ENCODE results near the gene DNAJC25. TPM values are rescaled to one million over a fixed set of nuclear protein-coding genes. Genes with fewer than 3 reads are reported as not detected.

The DNAJC25 gene
- total and polyA plus RNA-seq, 2 of the 13 experiments (the other 11 are each of a cell fraction or from before 2014, with no cell fraction given): 5.7 to 10.2 TPM

DNA sequence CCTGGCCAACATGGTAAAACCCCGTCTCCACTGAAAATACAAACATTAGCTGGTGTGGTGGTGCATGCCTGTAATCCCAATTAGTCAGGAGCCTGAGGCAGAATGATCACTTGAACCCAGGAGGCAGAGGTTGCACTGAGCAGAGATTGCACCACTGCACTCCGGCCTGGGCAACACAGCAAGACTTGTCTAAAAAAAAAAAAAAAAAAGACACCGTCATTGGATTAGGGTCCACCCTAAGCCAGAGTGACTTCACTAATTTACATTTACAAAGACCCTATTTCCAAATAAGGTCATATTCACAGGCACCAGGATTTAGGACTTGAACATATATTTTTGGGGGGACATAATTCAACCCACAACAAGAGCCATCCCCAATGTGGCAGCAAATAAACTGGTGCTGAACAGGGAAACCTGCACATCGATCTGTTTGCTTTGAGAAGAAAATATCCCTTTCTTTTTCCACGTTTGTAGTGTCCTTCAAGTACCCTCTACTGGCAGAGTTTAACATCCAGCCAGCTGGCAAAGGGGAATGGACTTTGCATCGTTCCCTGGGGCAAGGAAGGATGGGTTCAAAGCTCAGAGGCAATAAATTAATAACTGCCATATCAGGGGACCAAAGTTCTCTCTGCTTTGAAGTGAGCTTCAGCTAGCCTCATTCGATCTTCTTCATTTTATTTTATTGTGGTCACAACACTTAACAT is 3.7 kb upstream of the DNAJC25 start (continued):
- TF ChIP-seq ASH2L (IDR thresholded peaks at IDR 0.05; ENCODE audit: insufficient read length, low read depth, low read length) (peak; percentile 42), MAZ (IDR thresholded peaks at IDR 0.05; ENCODE audit: borderline replicate concordance, low read depth, low read length) (no peak), MAZ (CRISPR knock-in tag; IDR thresholded peaks at IDR 0.05; ENCODE audit: low read depth) (no peak), ZFP36 (IDR thresholded peaks at IDR 0.05; ENCODE audit: borderline replicate concordance, low read depth, low read length, partially characterized antibody) (no peak), SCMH1 (CRISPR knock-in tag; IDR thresholded peaks at IDR 0.05; ENCODE audit: borderline replicate concordance) (no peak), ZNF589 (CRISPR knock-in tag; conservative IDR thresholded peaks at IDR 0.05) (no peak), SOX6 (IDR thresholded peaks at IDR 0.05) (no peak), SOX6 (CRISPR knock-in tag; IDR thresholded peaks at IDR 0.05) (no peak), HIVEP1 (CRISPR knock-in tag; IDR thresholded peaks at IDR 0.05) (no peak), STAG1 (CRISPR knock-in tag; IDR thresholded peaks at IDR 0.05) (peak; percentile 34; the same call in 1 of the 2 replicates)
- TF ChIP-seq, protein P1, sequence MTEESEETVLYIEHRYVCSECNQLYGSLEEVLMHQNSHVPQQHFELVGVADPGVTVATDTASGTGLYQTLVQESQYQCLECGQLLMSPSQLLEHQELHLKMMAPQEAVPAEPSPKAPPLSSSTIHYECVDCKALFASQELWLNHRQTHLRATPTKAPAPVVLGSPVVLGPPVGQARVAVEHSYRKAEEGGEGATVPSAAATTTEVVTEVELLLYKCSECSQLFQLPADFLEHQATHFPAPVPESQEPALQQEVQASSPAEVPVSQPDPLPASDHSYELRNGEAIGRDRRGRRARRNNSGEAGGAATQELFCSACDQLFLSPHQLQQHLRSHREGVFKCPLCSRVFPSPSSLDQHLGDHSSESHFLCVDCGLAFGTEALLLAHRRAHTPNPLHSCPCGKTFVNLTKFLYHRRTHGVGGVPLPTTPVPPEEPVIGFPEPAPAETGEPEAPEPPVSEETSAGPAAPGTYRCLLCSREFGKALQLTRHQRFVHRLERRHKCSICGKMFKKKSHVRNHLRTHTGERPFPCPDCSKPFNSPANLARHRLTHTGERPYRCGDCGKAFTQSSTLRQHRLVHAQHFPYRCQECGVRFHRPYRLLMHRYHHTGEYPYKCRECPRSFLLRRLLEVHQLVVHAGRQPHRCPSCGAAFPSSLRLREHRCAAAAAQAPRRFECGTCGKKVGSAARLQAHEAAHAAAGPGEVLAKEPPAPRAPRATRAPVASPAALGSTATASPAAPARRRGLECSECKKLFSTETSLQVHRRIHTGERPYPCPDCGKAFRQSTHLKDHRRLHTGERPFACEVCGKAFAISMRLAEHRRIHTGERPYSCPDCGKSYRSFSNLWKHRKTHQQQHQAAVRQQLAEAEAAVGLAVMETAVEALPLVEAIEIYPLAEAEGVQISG (CRISPR knock-in tag; IDR thresholded peaks at IDR 0.05): no peak
- TF ChIP-seq, protein P2, sequence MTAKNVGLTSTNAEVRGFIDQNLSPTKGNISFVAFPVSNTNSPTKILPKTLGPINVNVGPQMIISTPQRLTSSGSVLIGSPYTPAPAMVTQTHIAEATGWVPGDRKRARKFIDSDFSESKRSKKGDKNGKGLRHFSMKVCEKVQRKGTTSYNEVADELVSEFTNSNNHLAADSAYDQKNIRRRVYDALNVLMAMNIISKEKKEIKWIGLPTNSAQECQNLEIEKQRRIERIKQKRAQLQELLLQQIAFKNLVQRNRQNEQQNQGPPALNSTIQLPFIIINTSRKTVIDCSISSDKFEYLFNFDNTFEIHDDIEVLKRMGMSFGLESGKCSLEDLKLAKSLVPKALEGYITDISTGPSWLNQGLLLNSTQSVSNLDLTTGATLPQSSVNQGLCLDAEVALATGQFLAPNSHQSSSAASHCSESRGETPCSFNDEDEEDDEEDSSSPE (CRISPR knock-in tag; IDR thresholded peaks at IDR 0.05): no peak
- TF ChIP-seq, protein P3, sequence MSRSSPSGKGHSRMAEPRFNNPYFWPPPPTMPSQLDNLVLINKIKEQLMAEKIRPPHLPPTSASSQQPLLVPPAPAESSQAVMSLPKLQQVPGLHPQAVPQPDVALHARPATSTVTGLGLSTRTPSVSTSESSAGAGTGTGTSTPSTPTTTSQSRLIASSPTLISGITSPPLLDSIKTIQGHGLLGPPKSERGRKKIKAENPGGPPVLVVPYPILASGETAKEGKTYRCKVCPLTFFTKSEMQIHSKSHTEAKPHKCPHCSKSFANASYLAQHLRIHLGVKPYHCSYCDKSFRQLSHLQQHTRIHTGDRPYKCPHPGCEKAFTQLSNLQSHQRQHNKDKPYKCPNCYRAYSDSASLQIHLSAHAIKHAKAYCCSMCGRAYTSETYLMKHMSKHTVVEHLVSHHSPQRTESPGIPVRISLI (CRISPR knock-in tag; IDR thresholded peaks at IDR 0.05; ENCODE audit: borderline replicate concordance): peak; percentile 70; the same call in 1 of the 2 replicates
- TF ChIP-seq, protein P4, sequence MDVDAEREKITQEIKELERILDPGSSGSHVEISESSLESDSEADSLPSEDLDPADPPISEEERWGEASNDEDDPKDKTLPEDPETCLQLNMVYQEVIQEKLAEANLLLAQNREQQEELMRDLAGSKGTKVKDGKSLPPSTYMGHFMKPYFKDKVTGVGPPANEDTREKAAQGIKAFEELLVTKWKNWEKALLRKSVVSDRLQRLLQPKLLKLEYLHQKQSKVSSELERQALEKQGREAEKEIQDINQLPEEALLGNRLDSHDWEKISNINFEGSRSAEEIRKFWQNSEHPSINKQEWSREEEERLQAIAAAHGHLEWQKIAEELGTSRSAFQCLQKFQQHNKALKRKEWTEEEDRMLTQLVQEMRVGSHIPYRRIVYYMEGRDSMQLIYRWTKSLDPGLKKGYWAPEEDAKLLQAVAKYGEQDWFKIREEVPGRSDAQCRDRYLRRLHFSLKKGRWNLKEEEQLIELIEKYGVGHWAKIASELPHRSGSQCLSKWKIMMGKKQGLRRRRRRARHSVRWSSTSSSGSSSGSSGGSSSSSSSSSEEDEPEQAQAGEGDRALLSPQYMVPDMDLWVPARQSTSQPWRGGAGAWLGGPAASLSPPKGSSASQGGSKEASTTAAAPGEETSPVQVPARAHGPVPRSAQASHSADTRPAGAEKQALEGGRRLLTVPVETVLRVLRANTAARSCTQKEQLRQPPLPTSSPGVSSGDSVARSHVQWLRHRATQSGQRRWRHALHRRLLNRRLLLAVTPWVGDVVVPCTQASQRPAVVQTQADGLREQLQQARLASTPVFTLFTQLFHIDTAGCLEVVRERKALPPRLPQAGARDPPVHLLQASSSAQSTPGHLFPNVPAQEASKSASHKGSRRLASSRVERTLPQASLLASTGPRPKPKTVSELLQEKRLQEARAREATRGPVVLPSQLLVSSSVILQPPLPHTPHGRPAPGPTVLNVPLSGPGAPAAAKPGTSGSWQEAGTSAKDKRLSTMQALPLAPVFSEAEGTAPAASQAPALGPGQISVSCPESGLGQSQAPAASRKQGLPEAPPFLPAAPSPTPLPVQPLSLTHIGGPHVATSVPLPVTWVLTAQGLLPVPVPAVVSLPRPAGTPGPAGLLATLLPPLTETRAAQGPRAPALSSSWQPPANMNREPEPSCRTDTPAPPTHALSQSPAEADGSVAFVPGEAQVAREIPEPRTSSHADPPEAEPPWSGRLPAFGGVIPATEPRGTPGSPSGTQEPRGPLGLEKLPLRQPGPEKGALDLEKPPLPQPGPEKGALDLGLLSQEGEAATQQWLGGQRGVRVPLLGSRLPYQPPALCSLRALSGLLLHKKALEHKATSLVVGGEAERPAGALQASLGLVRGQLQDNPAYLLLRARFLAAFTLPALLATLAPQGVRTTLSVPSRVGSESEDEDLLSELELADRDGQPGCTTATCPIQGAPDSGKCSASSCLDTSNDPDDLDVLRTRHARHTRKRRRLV (CRISPR knock-in tag; IDR thresholded peaks at IDR 0.05): 0 out of 2 replicates have a peak, but pooled peaks have one; percentile 64
- TF ChIP-seq, protein P5, sequence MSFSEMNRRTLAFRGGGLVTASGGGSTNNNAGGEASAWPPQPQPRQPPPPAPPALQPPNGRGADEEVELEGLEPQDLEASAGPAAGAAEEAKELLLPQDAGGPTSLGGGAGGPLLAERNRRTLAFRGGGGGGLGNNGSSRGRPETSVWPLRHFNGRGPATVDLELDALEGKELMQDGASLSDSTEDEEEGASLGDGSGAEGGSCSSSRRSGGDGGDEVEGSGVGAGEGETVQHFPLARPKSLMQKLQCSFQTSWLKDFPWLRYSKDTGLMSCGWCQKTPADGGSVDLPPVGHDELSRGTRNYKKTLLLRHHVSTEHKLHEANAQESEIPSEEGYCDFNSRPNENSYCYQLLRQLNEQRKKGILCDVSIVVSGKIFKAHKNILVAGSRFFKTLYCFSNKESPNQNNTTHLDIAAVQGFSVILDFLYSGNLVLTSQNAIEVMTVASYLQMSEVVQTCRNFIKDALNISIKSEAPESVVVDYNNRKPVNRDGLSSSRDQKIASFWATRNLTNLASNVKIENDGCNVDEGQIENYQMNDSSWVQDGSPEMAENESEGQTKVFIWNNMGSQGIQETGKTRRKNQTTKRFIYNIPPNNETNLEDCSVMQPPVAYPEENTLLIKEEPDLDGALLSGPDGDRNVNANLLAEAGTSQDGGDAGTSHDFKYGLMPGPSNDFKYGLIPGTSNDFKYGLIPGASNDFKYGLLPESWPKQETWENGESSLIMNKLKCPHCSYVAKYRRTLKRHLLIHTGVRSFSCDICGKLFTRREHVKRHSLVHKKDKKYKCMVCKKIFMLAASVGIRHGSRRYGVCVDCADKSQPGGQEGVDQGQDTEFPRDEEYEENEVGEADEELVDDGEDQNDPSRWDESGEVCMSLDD (CRISPR knock-in tag; IDR thresholded peaks at IDR 0.05; ENCODE audit: borderline replicate concordance): 0 out of 2 replicates have a peak, but pooled peaks have one; percentile 33

Data from HepG2 (cell line).